GM20000 (cell line): ENCODE results near the gene LRRC42.
"Not testable (repeated sequence)": the region's sequence is repeated elsewhere in the genome, so short reads cannot be mapped to it uniquely, and the experiment has no call there.

Experiments used
- DNase-seq: peaks from one replicate; pipeline ENCODE4 v3.0.0; 2012; ENCODE audit warnings: low spot score
- CTCF ChIP-seq: IDR thresholded peaks from 2 replicates; pipeline ENCODE4 v1.5.1; 2012; ENCODE audit warnings: mild to moderate bottlenecking, control low read depth; ENCODE audit errors: extremely low read depth, missing control alignments

Gene LRRC42

GRCh38 chr1:53959664-53960250 lies 13.6 kb downstream of the LRRC42 start:
- no peak for DNase-seq
- peak; percentile 5 for TF ChIP-seq CTCF

- DNase-seq, result no peak
- TF ChIP-seq CTCF, result no peak
Observed at GRCh38 chr1:53962395-53962794, 16.2 kb downstream of the LRRC42 start.

- TF ChIP-seq CTCF, result no peak
- no peak for DNase-seq
Observed at GRCh38 chr1:53963460-53963859, 17.3 kb downstream of the LRRC42 start.

- TF ChIP-seq CTCF, result no peak
Observed at GRCh38 chr1:53964109-53964508, 18.0 kb downstream of the LRRC42 start.

GRCh38 chr1:53966794-53967193 lies 20.6 kb downstream of the LRRC42 start:
- DNase-seq, result no peak
- no peak for TF ChIP-seq CTCF

More at GRCh38 chr1:53964109-53964508, 18.0 kb downstream of the LRRC42 start:
- no peak for DNase-seq

- no peak for TF ChIP-seq CTCF
- no peak for DNase-seq
Observed at GRCh38 chr1:53967409-53968124, 21.4 kb downstream of the LRRC42 start.

GRCh38 chr1:53968125-53968513 lies 22.0 kb downstream of the LRRC42 start:
- TF ChIP-seq CTCF, result no peak
- no peak for DNase-seq

- DNase-seq, result not testable (repeated sequence)
Observed at GRCh38 chr1:53969323-53969722, 23.2 kb downstream of the LRRC42 start.
